Measurements from ENCODE around the gene PSMB10. TPM values are rescaled to one million over a fixed set of nuclear protein-coding genes. Genes with fewer than 3 reads are reported as not detected.
"Not testable (repeated sequence)": the region's sequence is repeated elsewhere in the genome, so short reads cannot be mapped to it uniquely, and the experiment has no call there.

Gene PSMB10
- 34.4 TPM for polyA plus RNA-seq (2013, experiment 1 of 2; ENCODE audit: insufficient read length)
- 31.3 TPM for polyA plus RNA-seq (2013, experiment 2 of 2; ENCODE audit: insufficient read length)

- DNase-seq, result peak; percentile 68
Measured at GRCh38 chr16:67936124-67936879, at the start of gene PSMB10. Gene PSMB10, minus strand, starts transcription at chr16:67936850. Its CDS starts 101 bp downstream, at chr16:67936749.

DNA sequence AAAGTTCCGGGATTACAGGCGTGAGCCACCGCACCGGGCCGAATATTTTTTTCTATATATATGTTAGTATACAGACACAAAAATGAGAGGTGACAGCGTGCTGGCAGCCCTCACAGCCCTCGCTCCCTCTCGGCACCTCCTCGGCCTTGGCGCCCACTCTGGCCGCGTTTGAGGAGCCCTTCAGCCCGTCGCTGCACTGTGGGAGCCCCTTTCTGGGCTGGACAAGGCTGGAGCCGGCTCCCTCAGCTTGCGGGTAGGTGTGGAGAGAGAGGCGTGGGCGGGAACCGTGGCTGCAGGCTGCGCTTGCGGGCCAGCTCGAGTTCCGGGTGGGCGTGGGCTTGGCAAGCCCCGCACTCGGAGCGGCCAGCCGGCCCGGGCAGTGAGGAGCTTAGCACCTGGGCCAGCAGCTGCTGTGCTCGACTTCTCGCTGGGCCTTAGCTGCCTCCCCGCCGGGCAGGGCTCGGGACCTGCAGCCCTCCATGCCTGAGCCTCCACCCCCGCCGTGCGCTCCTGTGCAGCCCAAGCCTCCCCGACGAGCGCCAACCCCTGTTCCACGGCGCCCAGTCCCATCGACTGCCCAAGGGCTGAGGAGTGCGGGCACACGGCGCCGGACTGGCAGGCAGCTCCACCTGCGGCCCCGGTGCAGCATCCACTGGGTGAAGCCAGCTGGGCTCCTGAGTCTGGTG lies 45.5 kb upstream of the PSMB10 start:
- DNase-seq, result no peak

GRCh38 chr16:67979955-67980678 lies 43.5 kb upstream of the PSMB10 start, which contains the start of gene DPEP3:
Gene DPEP3, minus strand, starts transcription at chr16:67980499. Its CDS starts 119 bp downstream, at chr16:67980380.
- DNase-seq, result no peak

DNA sequence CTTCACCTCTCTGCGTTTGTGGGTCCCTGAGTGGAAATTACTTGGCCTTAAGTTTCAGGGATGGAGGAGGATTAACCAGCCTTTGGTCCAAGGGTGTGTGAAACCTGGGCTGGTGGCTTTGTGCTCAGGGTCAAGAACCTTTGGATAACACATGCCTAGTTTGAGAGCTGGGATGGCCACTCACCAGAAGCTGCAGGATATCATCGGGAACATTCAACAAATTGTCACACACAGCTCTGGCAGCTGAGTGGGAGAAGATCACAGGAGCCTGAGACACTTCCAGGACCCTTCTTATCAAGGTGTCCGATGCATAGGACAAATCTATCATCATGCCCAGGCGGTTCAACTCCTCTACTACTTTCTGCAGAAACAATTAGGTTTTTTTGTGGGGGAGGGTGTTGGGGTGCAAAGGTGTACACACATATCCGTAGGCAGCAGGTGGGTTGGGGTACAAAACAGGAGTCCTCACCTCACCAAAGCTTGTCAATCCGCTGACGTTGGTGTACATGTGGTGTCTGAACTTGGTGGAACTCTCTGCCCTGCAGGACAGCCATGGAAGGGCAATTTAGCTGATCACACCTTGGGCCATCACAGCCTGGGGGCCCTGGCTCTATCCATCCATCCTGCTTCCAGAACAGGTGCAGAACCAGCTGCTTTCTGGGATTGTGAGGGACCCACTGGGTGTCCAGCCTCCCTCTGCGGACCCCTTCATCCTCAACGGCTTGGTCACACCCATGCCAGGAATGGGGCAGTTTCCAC lies 41.0 kb upstream of the PSMB10 start:
- DNase-seq, result no peak

GRCh38 chr16:67977005-67977404 lies 40.4 kb upstream of the PSMB10 start:
- DNase-seq, result no peak

GRCh38 chr16:67976205-67976604 lies 39.6 kb upstream of the PSMB10 start:
- DNase-seq, result no peak

- no peak for DNase-seq
Measured at GRCh38 chr16:67975321-67976105, 38.9 kb upstream of the PSMB10 start.

- DNase-seq, result not testable (repeated sequence)
Measured at GRCh38 chr16:67972285-67972684, 35.6 kb upstream of the PSMB10 start.

GRCh38 chr16:67971111-67971510 lies 34.5 kb upstream of the PSMB10 start:
- no peak for DNase-seq

GRCh38 chr16:67969254-67970039 lies 32.8 kb upstream of the PSMB10 start:
- DNase-seq, result no peak

GRCh38 chr16:67968400-67969253 lies 32.0 kb upstream of the PSMB10 start, which contains the start of gene SLC12A4:
Gene SLC12A4, minus strand, starts transcription at chr16:67968637. Its CDS starts 84 bp downstream, at chr16:67968553.
- peak; percentile 90 for DNase-seq

DNA sequence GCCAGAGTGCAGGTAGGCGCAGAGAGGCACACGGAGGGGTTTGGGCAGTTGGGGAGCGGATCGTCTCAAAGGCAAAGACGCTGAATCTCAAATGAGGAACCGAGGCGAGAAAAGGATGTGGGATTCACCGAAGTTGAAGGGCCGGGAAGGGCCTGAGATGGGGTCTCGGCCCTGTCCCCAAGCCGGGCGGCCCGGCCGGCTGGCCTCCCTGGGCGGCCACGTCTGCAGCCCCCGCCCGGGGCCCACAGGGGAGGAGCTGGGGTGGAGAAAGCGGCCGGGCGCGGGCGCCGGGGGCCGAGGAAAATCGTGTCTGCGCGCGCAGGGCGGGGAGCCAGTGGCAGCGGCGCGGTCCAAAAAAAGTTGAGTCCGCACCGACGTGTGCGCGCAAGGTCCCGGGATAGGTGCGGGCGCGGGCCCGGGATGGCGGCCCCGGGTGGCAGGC lies 31.3 kb upstream of the PSMB10 start:
- DNase-seq, result peak; percentile 41

DNA sequence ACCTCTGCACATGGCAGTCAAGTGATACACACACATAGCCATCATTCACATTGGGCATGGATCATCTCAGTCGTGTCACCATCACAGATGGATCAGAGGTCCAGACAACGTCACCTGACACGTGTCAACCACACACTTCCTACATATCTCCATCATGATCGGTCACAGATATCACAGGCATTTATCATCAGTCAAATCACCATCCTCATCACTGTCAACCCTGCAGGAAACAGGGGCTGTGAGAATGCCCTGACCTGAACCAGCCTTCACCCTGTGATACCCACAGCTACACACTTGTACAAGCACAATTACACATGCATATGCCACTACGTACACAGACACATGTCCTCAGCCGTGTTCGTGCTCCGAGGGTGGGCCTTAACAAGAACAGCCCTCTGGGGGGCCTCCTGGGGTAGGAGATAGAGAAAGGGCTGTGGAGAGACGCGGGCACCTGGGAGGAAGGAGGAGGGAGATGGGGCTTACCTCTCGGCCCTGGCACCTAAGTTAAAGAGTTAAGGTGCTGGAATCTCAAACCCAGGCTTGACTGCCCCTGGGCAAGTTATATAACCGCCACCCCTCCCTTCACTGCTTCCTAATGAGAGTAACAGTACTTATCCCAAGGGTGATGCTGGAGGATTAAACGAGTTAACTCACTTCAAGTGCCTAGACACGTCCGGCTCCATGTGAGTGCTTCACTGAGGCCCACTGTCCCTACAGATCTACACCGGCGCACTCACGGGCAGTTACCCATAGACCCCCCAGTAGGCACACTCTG lies 30.7 kb upstream of the PSMB10 start:
- DNase-seq, result peak; percentile 22

DNA sequence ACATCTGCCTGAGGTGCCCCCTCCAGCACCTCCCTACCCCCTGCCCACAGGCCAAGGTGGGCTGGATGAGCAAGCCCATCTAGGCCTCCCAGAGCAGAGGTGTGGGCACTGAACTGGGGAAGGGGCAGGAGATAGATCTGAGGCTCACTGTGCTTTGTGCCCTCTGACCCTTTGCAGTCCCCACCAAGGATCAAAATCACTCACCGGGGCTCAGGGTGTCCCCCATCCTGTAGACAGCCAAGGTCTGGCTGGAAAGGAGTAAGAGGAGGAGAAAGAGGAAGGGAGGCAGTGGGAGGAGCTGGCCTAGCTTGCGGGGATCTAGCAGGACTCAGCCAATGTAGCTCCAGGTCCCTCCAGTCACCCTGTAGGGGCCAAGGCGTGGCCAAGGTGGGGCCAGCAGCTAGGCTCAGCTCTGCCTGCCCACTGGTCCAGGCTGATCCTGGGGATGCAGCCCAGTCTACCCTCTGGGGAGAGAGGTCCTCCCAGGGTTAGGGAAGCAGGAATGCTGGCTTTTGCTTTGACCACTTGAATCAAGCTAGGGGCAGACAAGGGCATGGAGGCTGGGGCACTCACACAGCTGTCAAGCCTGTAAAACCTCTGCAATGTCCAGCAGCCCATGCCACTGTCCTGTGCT lies 30.0 kb upstream of the PSMB10 start:
- peak; percentile 15 for DNase-seq

GRCh38 chr16:67965668-67966548 lies 29.3 kb upstream of the PSMB10 start:
- DNase-seq, result no peak

DNA sequence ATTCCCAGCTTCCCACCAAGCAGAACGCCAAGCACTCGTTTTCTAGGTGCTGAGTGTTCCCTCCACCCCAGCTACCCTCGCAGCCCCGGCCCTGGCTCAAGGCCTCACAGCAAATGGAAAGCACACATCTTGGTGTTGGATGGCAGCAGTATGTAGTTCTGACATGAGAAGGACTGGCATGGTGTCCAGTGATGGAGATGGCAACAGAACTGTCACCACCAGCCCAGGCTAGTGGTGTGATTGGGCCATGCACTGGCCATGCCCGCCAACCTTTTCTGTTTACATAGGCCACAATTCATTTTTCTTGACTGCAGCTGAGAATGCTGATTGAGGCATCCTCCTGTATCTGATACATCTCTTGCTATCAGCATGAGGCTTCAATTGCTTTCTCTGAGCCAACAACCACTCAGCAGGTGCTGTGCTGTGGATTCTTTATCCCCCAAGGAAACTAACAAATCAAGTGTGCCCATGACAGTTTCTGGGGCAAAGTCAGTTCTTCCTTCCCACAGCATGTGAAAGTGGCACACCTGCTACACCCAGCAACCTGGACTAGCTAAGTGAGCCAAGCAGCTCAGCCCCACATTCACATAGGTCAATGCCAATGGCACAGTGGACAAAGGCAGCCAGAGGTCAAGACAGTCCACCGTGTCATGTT lies 28.0 kb upstream of the PSMB10 start:
- DNase-seq, result no peak
